IgD-negative memory B cell (primary cell): ENCODE measurements around the gene PHIP. TPM values are rescaled to one million over a fixed set of nuclear protein-coding genes. Genes with fewer than 3 reads are reported as not detected.

ENCODE experiments used
- H3K27ac Mint-ChIP-seq, 3 donors: one replicate each; pipeline ENCODE4 v1.8.0; 2020 to 2022; ENCODE audit warnings: mild to moderate bottlenecking in 3 of 3, mixed read lengths in 3 of 3, moderate library complexity in 1 of 3
- H3K27me3 Mint-ChIP-seq: one replicate; pipeline ENCODE4 v1.8.0; 2021; ENCODE audit warnings: mixed read lengths
- H3K36me3 Mint-ChIP-seq: one replicate; pipeline ENCODE4 v1.8.0; 2020; ENCODE audit warnings: mild to moderate bottlenecking, mixed read lengths
- H3K4me1 Mint-ChIP-seq, 3 donors: one replicate each; pipeline ENCODE4 v1.8.0; 2020 to 2022; ENCODE audit warnings: mixed read lengths in 3 of 3, mild to moderate bottlenecking in 1 of 3
- H3K4me3 Mint-ChIP-seq, 4 donors: one replicate each; pipeline ENCODE4 v1.8.0; 2020 to 2022; ENCODE audit warnings: mild to moderate bottlenecking in 4 of 4, mixed read lengths in 4 of 4, moderate library complexity in 3 of 4
- H3K9me3 Mint-ChIP-seq, 3 donors: one replicate each; pipeline ENCODE4 v1.8.0; 2020 to 2021; ENCODE audit warnings: mixed read lengths in 3 of 3, mild to moderate bottlenecking in 1 of 3
- polyA plus RNA-seq: library from polyadenylated mRNA; unstranded; fragments of 300-500 nt; fragmentation: Illumina TruSeq; gene quantifications from one replicate; pipeline ENCODE4 v1.2.3, GENCODE V29; 2021

PHIP gene
- polyA plus RNA-seq, 1 donor from 2014 or later, result 11.4 TPM

GRCh38 chr6:79048611-79049010, 29.4 kb downstream of the PHIP start:
- H3K36me3 Mint-ChIP-seq, result peaks cover 20% of the 10 kb centered on the region
- H3K4me1 Mint-ChIP-seq, result peaks cover 9 to 18% (median 18%) of the 10 kb centered on the region in 3 donors
- no peaks in the 10 kb centered on the region for H3K27me3 Mint-ChIP-seq
- peaks cover 0 to 7% (median 2%) of the 10 kb centered on the region in 3 donors for H3K9me3 Mint-ChIP-seq
- H3K4me3 Mint-ChIP-seq, result no peak overlapping the region
- no peak overlapping the region for H3K27ac Mint-ChIP-seq

GRCh38 chr6:79047072-79047471, 31.0 kb downstream of the PHIP start:
- H3K4me3 Mint-ChIP-seq, result no peak overlapping the region
- H3K9me3 Mint-ChIP-seq, result peaks cover 0 to 2% (median 0%) of the 10 kb centered on the region in 3 donors
- peaks cover 21 to 30% (median 26%) of the 10 kb centered on the region in 3 donors for H3K4me1 Mint-ChIP-seq
- no peak overlapping the region for H3K27ac Mint-ChIP-seq
- no peaks in the 10 kb centered on the region for H3K27me3 Mint-ChIP-seq
- H3K36me3 Mint-ChIP-seq, result peaks cover 13% of the 10 kb centered on the region

GRCh38 chr6:79045966-79046365, 32.1 kb downstream of the PHIP start:
- Mint-ChIP-seq H3K27me3 (no peaks in the 10 kb centered on the region), H3K9me3 (no peaks in the 10 kb centered on the region), H3K36me3 (peaks cover 10% of the 10 kb centered on the region), H3K4me3 (peak overlapping the region in 1 of 4 donors; percentile 53), H3K4me1 (peaks cover 20 to 36% (median 29%) of the 10 kb centered on the region in 3 donors), H3K27ac (peak overlapping the region in 1 of 3 donors; percentile 19)

- H3K27ac Mint-ChIP-seq, result peak overlapping the region in 1 of 3 donors; percentile 64
- peak overlapping the region in 1 of 4 donors; percentile 49 for H3K4me3 Mint-ChIP-seq
- H3K36me3 Mint-ChIP-seq, result peaks cover 8% of the 10 kb centered on the region
- no peaks in the 10 kb centered on the region for H3K9me3 Mint-ChIP-seq
- no peaks in the 10 kb centered on the region for H3K27me3 Mint-ChIP-seq
- H3K4me1 Mint-ChIP-seq, result peaks cover 24 to 37% (median 27%) of the 10 kb centered on the region in 3 donors
Measured at GRCh38 chr6:79042799-79043126, 35.3 kb downstream of the PHIP start.

GRCh38 chr6:79042088-79042798, 35.8 kb downstream of the PHIP start:
- Mint-ChIP-seq H3K36me3 (peaks cover 8% of the 10 kb centered on the region), H3K4me3 (peak overlapping the region in 1 of 4 donors; percentile 49), H3K4me1 (peaks cover 24 to 37% (median 27%) of the 10 kb centered on the region in 3 donors), H3K9me3 (no peaks in the 10 kb centered on the region), H3K27ac (peak overlapping the region in 1 of 3 donors; percentile 10), H3K27me3 (no peaks in the 10 kb centered on the region)

- Mint-ChIP-seq H3K27me3 (no peaks in the 10 kb centered on the region), H3K36me3 (peaks cover 6% of the 10 kb centered on the region), H3K4me3 (no peak overlapping the region), H3K4me1 (peaks cover 24 to 42% (median 33%) of the 10 kb centered on the region in 3 donors), H3K27ac (no peak overlapping the region), H3K9me3 (no peaks in the 10 kb centered on the region)
Measured at GRCh38 chr6:79040083-79040482, 38.0 kb downstream of the PHIP start.

- Mint-ChIP-seq H3K9me3 (no peaks in the 10 kb centered on the region), H3K27ac (no peak overlapping the region), H3K27me3 (no peaks in the 10 kb centered on the region), H3K4me3 (no peak overlapping the region), H3K36me3 (peaks cover 6% of the 10 kb centered on the region), H3K4me1 (peaks cover 18 to 44% (median 29%) of the 10 kb centered on the region in 3 donors)
Measured at GRCh38 chr6:79038061-79038460, 40.0 kb downstream of the PHIP start.

GRCh38 chr6:79034865-79035264, 43.2 kb downstream of the PHIP start:
- peak overlapping the region in 1 of 3 donors; percentile 48 for H3K27ac Mint-ChIP-seq
- peaks cover 13 to 37% (median 24%) of the 10 kb centered on the region in 3 donors for H3K4me1 Mint-ChIP-seq
- no peaks in the 10 kb centered on the region for H3K27me3 Mint-ChIP-seq
- H3K36me3 Mint-ChIP-seq, result peaks cover 8% of the 10 kb centered on the region
- no peaks in the 10 kb centered on the region for H3K9me3 Mint-ChIP-seq
- no peak overlapping the region for H3K4me3 Mint-ChIP-seq

GRCh38 chr6:79033279-79033678, 44.8 kb downstream of the PHIP start:
- H3K27ac Mint-ChIP-seq, result no peak overlapping the region
- peaks cover 6% of the 10 kb centered on the region for H3K36me3 Mint-ChIP-seq
- H3K9me3 Mint-ChIP-seq, result no peaks in the 10 kb centered on the region
- H3K27me3 Mint-ChIP-seq, result no peaks in the 10 kb centered on the region
- peaks cover 11 to 34% (median 27%) of the 10 kb centered on the region in 3 donors for H3K4me1 Mint-ChIP-seq
- H3K4me3 Mint-ChIP-seq, result no peak overlapping the region

- Mint-ChIP-seq H3K27me3 (no peaks in the 10 kb centered on the region), H3K9me3 (no peaks in the 10 kb centered on the region), H3K4me1 (peaks cover 13 to 36% (median 26%) of the 10 kb centered on the region in 3 donors), H3K4me3 (no peak overlapping the region), H3K36me3 (peaks cover 8% of the 10 kb centered on the region), H3K27ac (no peak overlapping the region)
Measured at GRCh38 chr6:79031821-79032590, 46.0 kb downstream of the PHIP start.

- Mint-ChIP-seq H3K27me3 (no peaks in the 10 kb centered on the region), H3K36me3 (peaks cover 5% of the 10 kb centered on the region), H3K9me3 (no peaks in the 10 kb centered on the region), H3K4me3 (no peak overlapping the region), H3K4me1 (peaks cover 6 to 28% (median 20%) of the 10 kb centered on the region in 3 donors), H3K27ac (no peak overlapping the region)
Measured at GRCh38 chr6:79030511-79030910, 47.5 kb downstream of the PHIP start.

- H3K4me1 Mint-ChIP-seq, result peaks cover 6 to 25% (median 18%) of the 10 kb centered on the region in 3 donors
- H3K36me3 Mint-ChIP-seq, result peaks cover 7% of the 10 kb centered on the region
- H3K27me3 Mint-ChIP-seq, result no peaks in the 10 kb centered on the region
- no peaks in the 10 kb centered on the region for H3K9me3 Mint-ChIP-seq
- no peak overlapping the region for H3K27ac Mint-ChIP-seq
- no peak overlapping the region for H3K4me3 Mint-ChIP-seq
Measured at GRCh38 chr6:79030023-79030422, 48.0 kb downstream of the PHIP start.

- Mint-ChIP-seq H3K9me3 (no peaks in the 10 kb centered on the region), H3K4me3 (no peak overlapping the region), H3K4me1 (peaks cover 6 to 21% (median 12%) of the 10 kb centered on the region in 3 donors), H3K36me3 (peaks cover 10% of the 10 kb centered on the region), H3K27me3 (no peaks in the 10 kb centered on the region), H3K27ac (no peak overlapping the region)
Measured at GRCh38 chr6:79028641-79029314, 49.3 kb downstream of the PHIP start.

GRCh38 chr6:79011940-79012339, 66.1 kb downstream of the PHIP start:
- Mint-ChIP-seq H3K4me3 (no peak overlapping the region), H3K9me3 (no peaks in the 10 kb centered on the region), H3K36me3 (peaks cover 7% of the 10 kb centered on the region), H3K4me1 (peaks cover 0 to 6% (median 1%) of the 10 kb centered on the region in 3 donors), H3K27ac (no peak overlapping the region), H3K27me3 (no peaks in the 10 kb centered on the region)

- Mint-ChIP-seq H3K27me3 (no peaks in the 10 kb centered on the region), H3K27ac (no peak overlapping the region), H3K9me3 (no peaks in the 10 kb centered on the region), H3K36me3 (peaks cover 7% of the 10 kb centered on the region), H3K4me3 (no peak overlapping the region), H3K4me1 (peaks cover 0 to 6% (median 1%) of the 10 kb centered on the region in 3 donors)
Measured at GRCh38 chr6:79010422-79010821, 67.6 kb downstream of the PHIP start.
